ENCODE measurements around the gene ZNF724.

DNA sequence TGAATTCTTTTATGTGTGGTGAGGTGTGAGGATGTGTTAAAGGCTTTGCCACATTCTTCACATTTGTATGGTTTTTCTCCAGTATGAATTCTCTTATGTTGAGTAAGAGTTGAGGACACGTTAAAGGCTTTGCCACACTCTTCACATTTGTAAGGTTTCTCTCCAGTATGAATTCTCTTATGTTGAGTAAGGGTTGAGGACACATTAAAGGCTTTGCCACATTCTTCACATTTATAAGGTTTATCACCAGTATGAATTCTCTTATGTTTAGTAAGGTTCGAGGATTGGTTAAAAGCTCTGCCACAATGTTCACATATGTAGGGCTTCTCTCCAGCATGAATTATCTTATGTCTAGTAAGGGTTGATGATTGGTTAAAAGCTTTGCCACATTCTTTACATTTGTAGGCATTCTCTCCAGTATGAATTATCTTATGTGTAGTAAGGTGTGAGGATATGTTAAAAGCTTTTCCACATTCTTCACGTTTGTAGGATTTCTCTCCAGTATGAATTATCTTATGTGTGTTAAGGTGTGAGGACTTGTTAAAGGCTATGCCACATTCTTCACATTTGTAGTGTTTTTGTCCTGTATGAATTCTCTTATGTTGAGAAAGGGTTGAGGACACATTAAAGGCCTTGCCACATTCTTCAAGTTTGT is 27.1 kb downstream of the ZNF724 start:
- TF ChIP-seq CTCF (IDR thresholded peaks at IDR 0.05) (no peak), POLR2A (IDR thresholded peaks at IDR 0.05) (no peak)
